Activated CD4-positive, alpha-beta T cell treated with anti-CD3 and anti-CD28 coated beads for 48 hours (primary cell): ENCODE measurements around the gene GPATCH2L.
A peak's percentile ranks its signal among the peaks of the same experiment; 100 is the strongest.

Experiments used
- DNase-seq: peaks from one replicate; pipeline ENCODE4 v3.0.0-alpha.2; 2020

Gene GPATCH2L

DNA sequence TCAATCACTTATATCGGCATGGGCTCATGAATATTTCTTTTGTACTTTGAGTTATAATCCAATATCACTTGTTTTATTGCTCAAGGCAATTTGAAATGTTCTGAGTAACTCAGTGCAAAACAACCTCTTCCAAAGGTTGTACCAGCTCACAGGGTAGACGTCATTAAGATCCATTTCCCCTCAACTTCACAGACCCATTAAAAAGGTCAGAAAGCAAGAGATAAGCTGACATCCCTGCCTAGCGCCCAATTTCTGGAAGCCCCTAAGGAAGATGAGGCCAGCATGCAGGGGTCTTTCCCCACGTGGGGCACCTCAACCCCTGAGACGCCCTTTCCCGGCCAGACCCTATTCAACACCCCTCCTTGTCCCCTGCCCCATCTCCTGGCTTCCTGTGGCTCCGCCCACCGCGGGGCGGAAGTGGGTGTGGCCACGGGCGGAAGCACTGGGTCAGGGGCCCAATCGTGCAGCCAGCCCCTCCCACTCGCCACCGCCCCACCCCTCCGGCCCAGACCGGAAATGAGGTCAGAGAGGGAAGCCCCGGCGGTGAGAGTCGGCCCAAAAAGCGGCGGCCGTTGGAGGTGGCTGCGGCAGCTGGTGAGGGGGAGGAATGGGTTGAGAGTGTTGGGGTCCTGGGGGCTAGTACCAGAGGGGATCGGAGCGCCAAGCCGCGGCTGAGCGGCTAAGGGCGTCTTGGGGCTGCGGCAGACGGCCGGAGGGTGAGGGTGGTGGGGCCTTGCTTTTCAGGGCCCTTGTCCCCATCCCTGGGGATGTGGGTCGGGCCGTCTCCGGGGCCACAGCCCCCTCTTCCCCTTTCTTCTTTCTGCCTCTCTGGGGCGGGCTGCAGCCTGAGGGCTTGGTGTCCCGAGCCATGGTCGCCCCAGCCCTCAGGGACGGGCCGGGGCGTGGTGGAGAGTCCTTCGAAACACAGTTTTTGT lies at the start of gene GPATCH2L:
Gene GPATCH2L (plus strand): TSS at position 525 of the 935 bp plus-strand sequence. CDS start 2,442 bp downstream, outside the sequence.
- DNase-seq: peak; percentile 98

DNA sequence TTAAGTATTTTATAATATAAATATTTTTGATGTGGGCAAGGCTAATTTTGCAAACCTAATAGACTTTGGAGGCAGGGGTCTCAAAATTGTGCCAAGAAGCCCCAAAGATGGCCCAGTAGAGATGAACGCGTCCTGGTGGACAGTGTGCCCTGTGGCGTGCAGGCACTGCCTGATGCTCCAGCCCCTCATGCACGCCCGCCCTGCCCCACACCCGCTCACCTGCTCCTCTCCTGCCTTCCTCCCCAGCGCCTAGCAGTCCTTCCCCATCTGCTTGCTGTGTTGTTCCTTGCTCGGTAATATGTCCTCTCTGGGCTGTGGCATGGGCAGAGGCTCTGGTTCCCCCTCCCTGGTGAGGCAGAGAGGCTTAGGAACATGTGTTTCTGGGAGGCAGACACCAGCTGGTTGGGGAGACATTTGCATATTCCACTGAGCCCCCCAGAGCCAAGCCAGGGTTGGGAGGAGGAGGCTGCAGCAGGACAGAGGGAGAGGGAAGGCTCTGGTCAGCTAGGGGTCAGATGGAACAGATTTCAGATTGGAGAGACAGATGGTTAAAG lies 46.8 kb upstream of the GPATCH2L start:
- DNase-seq: no peak

DNA sequence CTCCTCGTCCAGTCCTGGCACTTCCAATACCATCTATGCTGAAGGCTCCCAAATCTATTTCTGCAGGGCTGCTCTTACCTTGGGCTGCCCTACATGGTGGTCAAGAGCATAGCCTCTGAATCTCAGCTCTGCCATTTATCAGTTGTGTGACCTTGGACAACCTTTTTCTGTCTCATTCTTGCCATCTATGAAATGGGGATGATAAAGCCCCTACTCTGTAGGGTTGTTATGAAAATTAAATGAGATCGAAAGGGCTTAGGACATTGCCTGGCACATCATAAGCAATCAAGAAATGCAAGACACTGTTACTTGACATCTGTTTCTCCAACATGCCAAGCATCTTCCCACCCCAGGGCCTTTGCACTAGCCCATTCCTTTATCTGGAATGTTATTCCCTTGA lies 45.5 kb upstream of the GPATCH2L start:
- DNase-seq: no peak

DNA sequence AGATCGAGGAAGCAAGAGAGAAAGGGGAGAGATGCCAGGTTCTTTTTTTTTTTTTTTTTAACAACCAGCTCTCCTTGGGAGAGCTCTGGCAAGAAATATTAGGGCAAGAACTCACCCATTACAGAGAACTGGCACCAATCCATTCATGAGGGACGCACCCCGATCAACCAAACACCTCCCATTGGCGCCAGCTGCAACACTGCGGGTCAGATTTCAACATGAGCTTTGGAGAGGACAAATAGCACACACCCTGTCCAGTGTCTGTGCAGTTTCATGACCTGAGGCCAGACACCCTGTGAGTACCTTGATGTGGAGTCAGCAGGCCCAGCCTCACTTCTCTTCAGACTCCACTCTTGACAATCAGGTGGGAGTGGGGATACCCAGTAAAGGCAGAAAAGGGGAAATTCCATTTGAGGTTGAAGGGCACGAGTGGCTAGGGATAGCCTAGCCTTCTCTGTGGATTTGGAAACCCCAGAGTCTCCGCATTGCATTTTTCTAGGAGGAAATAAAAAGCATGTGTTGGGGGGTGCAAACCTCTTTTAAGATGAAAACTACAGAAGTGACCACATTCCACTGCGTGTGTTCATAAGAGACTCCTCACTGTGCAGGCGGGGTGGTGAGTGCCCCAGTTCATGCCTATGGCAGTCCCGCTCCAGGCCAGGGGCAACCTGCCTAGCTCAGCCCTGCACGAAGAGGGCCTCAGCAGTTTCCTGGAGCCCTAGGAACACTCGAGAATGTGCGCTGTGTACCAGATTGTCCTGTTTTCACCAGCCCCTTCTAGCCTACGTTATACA lies 42.4 kb upstream of the GPATCH2L start:
- no peak for DNase-seq

DNA sequence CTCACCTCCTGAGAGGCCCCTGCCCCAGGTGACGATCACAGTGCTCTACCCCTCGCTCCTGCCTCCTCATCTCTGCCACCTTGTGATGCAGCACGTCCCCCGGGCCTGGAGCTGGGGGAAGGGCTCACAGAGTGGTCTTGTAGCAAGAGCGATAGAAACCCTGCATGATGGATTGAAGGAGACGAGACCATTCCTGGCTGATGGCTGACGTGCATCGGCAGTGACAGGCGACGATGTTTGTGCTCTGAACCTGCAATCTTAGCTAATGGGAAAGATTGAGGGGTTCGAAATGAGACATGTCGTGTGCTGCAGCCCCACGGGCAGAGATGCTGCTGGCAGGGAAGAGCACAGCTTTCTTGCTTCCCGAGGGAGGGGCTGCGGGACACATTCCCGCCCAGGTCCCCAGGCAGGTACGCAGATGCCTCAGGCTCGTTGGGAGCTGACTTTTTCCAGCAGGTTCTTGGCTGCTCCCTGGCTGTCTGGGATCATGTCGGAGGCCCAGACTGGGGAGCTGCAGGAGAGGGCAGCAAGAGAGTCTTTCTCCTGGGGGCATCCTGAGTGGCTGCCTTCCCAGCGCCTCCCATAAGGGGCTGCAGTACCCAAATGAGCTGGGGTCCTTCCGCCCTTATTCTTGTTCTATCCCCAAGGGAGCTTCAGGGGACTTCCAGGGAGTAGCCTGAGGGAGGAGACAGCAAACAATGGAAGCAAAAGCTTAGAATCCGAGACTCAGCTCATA lies 38.7 kb upstream of the GPATCH2L start:
- no peak for DNase-seq

DNA sequence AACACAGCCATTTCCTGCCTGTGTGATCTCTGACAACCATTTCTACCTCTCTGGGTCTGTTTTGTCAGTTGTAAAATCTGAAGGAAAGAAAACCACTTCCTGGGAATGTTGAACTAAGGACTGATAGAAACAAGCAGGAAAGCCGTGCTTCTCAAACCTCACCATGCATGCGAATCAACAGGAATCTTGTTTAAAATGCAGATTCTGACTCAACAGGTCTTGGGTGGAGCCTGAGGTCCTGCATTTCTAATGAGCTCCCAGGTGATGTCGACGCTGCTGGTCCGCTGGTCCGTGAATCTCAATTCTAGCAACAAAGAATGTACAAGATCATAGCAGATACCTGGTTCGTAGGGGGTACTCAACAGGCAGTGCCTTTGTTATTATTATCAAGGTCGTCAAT lies 38.0 kb upstream of the GPATCH2L start:
- no peak for DNase-seq

DNA sequence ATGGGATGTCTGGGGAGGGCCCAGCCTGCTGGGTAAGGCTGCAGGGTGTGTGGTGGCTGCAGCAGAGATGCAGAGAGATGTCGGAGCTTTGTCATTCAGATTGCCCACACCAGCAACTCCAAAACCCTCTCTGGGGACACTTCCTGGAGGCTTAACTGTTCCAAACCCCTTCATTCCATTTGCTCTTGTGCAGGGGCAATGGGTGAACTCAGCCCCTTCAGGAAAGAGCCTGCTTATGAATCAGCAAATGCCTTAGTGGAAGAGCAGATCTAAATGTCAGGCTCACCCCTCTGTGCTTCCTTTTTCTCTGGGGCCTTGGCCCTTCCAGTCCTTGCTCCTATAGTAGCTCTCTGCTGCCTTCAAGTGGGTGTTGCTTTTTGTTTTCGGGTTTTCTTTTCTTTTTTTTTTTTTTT lies 36.7 kb upstream of the GPATCH2L start:
- no peak for DNase-seq

DNA sequence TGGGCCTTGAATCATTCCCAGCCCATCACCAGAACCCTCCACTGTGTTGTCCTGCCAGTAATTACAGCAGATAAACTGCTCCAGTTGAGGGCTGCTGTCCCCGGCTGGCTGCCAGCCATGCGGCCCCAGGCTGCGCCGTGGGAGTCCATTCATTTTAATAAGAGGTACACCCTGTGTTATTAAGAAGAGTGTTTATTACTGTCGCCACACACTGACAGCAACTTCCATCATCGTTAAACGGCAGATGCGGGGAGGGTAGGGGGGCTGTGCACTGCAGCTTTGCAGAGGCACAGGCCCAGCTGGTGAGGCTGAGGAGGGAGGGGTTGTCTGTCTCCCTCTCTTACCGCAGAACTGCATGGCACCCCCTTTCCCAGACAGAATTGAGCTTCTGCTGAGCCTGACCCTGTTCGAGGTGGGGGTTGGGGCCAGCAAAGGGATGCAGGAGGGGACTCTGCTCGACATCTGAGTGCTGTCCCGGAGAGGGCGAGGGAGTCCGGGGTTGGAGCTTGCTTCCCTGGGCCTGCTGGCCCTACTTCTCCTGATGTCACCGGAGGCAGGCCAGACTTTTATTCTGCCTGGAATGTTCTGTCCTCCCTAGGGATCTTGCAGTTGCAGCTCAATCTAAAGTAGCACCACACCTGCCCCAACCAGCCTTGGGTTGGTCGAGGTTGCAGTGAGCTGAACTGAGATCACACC lies 33.8 kb upstream of the GPATCH2L start:
- DNase-seq: no peak

DNA sequence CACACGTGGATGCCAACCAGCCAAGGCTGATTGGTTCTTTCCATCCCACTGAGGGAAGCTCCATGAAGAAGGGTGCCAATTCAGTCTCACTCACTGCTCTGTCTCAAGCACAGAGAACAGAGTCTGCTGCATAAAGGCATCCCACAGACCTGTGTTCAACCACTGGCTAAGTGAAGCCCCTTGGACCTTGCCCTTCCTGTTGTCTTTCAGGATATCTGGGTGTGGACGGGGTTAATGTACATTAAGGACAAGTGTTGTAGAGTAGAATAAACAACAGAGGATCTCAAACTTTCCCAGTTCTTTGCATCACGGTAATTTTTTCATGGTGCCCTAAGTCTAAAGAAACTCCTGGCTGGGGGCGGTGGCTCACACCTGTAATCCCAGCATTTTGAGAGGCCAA lies 33.1 kb upstream of the GPATCH2L start:
- DNase-seq: no peak

DNA sequence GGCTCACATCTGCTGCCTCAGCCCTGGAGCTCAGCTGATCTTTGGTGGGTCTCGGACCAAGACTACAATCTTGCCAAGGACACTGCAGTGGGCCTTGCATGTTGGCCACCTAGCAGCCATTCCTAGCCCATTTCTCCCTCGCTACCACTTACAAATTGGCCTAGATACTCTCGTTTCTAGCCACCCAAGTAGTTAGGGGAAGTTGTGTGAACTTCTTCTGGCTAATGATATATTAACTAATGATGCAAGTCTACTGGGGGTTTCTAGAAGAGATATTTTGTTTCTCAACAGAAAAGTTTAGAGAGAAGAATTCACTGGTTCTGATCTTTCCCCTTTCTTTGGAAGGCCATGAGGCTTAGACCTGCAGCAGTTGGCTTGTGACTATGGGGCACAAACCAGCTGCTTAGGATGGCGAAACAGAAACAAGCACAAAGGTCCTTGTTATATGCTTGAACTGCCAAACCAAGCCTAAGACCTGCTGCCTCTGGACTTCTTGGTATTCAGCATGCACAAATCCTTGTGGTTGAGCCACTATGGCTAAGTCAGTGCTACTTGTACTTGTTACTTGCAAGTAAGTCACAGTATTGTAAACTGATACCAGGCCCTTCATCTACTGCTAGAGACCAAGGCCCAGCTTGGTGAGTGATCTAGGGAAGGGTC lies 30.5 kb upstream of the GPATCH2L start:
- no peak for DNase-seq

DNA sequence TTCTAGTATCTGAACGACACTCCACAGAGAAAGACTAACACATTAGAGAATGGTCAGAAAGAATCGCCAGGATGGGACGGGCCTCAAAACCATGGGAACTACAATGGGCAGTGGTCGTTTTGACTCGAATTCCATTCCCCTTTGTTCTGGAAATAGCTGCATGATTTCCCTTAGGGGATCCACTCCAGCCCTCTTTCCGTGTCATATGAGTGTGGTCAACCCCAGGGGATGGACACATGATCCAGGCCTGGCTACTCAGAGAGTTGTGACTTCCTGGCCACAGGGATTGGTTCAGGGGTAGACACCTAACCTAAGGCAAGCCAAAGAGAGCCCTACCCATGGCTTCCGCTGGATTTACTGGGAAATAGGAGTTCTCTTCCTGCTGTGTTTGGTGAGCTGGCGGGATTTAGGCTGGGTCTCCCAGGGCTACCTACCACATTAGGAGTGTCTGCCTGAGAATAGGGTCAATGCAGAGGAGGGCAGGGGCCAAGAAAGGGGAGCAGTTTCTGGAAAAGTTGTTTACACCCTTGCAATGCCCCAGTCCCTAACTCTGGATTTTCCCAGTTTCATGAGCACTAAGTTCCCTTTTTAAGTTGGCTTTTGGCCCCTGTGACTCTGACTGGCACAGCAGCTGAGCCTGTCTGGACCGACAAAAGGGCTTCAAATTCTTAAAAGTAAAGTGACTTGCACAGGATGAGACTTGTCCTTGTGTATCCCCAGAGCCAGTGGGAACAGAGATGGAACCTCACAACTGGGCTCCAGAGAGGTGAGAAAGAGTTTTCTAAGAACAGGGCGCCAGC lies 28.1 kb upstream of the GPATCH2L start:
- DNase-seq: no peak

DNA sequence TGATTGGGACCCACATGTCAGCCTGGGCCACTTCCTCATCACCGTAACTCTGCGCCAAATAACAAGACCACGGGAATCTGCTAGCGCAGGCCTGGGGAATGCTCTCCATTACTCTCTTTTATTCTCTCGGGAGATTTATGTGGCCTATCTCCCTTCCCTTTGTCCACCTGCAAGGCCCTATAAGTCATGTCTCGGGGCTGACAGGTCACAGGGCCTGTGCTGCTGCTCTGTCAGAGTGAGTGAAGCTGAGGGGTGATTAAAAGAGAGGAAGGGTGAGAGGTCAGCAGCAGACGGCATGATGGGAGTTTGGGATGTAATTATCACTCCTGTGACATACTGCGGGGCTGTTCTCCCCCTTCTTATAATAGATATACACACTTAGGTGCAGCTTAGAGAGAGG lies 26.2 kb upstream of the GPATCH2L start:
- no peak for DNase-seq

DNA sequence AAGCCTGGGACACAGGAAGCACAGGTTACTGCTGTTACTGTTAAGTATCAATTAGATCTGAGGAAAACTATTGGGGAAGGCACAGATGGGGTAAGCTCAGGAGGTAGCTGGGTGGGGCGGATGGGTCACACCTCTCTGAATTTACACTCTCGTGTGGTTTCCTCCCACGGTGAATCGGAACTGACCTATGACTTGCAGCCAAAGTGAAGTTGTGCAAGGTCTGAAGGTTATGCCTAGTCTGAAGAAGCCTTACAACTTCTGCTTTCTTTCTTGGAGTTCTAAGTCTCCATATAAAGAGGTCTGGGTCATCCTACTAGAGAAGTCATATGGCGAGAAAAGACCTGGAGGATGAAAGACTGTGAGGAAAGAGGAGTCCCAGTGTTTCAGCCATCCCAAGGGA lies 25.6 kb upstream of the GPATCH2L start:
- DNase-seq: no peak

DNA sequence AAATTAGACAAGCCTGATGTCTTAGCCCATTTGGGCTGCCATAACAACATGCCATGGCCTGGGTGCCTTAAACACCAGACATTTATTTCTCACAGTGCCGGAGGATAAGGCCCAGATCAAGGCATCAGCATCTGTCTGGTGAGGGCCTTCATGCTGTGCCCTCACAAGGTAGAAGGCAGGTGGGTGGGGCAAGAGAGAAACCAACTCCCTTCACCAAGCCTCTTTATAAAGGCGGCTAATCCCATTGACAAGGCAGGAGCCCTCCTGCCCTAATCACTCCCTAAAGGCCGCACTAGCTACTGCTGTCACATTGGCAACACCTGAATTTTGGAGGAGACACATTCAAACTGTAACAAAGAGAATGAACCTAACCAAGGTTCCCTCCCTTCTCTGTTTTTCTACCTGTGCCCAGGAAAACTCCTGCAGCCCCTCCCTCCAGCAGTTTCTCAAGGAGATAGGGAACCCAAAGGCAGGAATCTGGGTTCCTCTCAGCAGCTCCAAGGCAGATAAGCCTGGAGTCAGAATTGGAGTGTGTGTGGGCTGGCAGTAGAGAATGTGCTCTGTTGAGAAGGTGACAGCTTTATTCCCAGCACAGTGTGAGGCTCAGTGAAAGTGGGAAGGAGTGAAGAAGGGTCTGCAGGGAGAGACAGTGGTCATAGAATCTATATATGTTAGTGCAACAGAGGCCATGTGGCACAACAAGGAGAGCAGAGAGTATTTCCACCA lies 21.7 kb upstream of the GPATCH2L start:
- no peak for DNase-seq

DNA sequence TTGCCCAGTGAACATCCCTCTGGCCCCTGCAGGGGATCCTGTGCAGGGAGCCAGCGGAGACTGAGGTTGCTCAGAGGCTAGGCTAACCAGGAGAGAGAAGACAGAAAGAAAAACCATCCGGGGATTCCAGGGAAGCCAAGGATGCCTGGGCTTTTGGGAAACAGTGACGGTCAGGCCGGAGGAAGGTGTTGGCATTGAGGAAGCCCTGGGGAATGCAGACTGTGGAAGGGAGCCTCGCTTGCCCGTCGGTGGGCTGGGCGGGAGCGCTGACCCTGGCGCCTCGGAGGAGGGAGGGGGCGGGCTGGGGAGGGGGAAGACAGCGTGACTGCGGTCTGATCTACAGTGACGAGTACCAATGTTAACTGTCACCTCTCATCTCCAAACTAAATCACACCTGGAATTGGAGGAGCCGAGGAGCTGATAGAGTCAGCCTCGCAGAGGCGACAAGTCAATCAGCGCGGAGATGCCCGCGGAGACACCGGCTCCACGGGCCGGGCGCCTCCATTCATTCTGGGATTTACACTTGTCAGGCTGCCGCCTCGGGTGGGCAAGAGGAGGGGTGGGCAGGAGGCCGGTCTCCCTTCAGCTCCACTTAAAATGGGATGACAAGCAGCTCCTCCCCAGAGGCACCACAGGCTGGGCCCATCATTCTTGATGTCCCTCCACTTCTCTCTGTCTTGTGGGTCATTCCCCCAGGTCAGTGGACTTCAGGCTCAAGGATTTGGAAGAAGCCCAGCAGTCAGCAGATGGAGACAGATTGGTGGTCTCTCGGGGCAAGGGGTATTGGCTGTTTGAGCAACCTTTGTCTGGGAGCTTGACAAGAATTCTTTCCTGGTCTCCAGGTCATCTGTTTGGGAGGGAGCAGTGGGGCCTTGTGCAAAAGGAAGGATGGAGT lies 20.4 kb upstream of the GPATCH2L start:
- DNase-seq: no peak

DNA sequence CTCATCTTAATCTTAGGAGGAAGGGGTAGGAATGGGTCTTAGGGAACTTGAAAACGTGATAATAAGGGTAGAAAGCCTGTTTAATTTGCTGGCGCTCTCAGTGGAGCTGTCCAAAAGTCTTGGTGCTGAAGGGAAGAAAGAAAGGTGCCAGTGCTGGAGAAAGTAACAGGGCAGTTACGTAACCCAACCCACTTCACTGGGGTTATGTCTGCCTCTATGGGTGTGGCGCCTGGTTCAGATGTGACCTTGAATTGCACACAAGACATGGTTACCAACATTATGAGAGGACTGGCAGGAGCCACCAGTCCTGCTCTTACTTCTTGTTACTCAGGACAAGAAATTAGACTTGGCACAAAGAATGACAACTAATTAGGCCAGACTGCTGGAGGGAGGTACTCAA lies 18.6 kb upstream of the GPATCH2L start:
- peak; percentile 13 for DNase-seq

DNA sequence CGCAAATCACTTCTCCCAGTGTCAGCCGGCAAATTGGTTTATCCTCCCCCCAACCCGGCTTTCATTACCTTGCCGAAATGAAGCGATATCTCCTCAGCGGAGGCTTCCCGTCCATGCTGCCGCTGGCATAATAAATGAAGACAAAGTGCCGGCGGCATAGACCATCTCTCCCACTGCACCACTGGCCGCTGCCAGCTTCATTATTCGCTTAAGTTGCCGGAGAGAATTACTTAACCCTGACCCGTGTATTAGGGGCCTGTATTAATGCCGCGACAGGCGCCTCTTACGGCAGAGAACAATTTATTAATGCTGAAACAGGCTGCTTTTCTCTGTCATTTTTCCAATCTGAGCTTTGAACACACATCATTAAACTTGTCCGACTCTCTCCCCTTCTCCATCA lies 17.5 kb upstream of the GPATCH2L start:
- no peak for DNase-seq

DNA sequence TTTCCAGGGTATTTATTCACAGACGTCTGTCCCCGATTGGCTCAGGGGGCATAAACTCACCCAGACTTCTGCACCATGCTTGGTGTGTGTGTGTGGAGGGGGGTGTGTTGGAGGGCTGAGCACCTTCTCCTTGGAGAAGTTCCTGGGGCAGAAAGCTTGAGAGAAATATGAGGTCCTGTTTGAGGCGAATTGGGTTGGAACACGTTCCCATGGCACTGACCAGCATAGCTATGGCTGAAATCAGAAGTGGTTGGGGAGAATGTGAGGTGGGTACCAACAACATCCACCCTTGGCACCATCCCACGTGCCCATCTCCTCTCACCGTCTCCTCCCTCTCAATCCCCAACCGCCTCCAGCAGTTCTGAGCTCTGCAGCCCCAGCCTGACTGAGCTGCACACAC lies 16.0 kb upstream of the GPATCH2L start:
- DNase-seq: no peak

DNA sequence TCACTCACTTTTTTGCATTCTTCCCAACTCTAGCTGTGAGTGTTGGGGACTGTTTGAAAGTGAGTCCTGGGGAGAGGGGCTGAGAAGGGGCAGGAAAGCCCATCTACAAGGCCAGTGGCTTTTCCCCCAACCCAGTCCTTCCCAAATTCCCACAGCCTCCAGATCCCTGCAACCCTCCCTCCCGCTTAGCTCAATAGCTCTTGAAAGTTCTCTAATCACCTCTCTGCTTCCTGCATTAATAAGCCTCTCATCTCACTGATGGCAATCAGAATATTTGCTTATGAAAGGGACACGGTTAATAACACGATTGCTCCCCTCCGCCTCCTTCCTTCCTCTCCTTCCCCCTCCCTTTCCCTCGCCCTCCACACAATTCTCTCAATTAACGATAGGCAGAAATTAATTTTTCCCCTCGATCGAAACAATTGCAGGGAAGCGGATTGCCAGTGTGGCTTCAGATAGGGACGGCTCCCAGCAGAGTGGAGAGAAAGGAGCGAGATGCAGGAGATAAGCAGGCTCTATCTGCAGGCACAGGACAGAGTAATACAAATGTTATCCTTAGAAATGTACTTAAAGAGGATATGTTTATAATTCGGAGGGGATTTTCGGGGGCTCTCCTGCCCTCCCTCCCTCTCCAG lies 15.1 kb upstream of the GPATCH2L start:
- no peak for DNase-seq
